ENCODE data around the gene PIP5KL1. TPM values are rescaled to one million over a fixed set of nuclear protein-coding genes. Genes with fewer than 3 reads are reported as not detected.

The PIP5KL1 gene
- total RNA-seq, 3 donors from 2014 or later = 0.58 to 1.9 (median 1.1) TPM

DNA sequence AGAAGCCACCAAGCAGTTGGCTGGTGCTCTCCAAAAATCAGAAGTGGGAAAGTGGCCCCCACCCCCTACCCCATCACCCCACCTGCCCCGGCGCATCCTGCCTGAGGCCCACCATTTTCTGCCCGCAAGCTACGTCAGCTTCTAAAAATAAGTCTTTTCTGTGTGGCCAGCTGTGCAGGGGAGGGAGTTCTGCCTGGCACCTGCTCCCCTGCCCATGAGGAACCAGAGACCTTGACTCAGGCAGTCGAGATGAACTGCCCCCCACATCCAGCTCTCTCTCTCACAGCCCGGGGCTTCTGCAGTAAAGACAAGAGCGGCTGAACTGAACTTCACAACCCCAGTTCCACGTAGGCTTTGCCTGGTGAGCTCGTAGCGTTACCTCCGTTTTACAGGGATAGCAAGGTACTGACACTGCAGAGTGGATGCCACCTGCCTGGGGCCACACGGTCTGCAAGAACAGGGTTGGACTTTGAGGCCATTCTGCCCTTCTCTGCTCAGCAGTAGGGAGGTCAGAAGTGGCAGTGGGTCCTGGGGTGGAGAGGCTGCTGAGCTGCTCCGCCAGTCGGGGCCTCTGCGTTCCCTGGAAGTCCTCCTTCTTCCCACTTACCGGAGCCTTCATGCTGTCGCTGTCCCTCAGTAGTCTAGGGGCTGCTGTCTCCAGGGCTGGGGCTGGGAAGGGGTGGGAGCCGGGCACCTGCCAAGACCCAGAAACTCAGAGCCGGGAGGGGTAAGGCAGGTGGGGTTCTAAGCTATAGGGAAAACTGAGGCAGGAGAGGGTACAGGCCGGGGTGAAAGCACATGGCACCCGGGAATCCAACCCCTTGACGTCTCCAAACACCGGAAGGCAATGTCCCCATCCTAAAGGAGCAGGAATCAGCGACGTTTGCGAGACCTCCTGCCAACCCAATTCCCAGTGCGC lies 14.5 kb downstream of the PIP5KL1 start:
- Histone ChIP-seq H3K4me3 (peak overlapping the region; percentile 27), H3K9me3 (no peaks in the 10 kb centered on the region), H3K36me3 (ENCODE audit: low read depth) (no peaks in the 10 kb centered on the region), H3K4me1 (ENCODE audit: low read depth) (peaks cover 48% of the 10 kb centered on the region)
- intact Hi-C loops (cut with DNase I, micrococcal nuclease) = no loop called here
- ATAC-seq (no peak), DNase-seq (peak in 1 of 3 donors; percentile 56)
- TF ChIP-seq, protein P1, sequence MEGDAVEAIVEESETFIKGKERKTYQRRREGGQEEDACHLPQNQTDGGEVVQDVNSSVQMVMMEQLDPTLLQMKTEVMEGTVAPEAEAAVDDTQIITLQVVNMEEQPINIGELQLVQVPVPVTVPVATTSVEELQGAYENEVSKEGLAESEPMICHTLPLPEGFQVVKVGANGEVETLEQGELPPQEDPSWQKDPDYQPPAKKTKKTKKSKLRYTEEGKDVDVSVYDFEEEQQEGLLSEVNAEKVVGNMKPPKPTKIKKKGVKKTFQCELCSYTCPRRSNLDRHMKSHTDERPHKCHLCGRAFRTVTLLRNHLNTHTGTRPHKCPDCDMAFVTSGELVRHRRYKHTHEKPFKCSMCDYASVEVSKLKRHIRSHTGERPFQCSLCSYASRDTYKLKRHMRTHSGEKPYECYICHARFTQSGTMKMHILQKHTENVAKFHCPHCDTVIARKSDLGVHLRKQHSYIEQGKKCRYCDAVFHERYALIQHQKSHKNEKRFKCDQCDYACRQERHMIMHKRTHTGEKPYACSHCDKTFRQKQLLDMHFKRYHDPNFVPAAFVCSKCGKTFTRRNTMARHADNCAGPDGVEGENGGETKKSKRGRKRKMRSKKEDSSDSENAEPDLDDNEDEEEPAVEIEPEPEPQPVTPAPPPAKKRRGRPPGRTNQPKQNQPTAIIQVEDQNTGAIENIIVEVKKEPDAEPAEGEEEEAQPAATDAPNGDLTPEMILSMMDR (IDR thresholded peaks at IDR 0.05) = no peak

DNA sequence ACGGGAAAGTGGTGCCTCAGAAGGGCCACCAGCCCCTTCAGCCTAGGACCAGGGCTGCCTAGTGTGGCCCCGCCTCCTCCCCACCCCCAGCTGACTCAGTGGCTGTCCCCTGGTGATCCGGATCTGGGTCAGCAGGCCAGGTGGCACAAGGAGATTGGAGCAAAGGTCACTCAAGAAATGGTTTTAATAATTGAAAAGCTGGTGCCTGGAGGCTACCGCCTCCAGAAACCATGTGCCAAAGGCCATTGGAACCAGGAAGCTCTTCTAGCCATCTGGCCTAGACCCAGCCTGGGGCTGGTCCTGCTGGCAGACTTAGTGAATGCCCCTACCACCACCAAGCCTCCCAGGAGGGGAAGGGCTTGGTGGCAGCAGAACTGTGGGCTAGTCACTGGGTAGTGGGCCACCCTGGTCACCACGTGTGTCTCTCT lies 15.2 kb downstream of the PIP5KL1 start:
- DNase-seq (peak in 2 of 3 donors; percentile 56 to 71), ATAC-seq (peak; percentile 4)
- Histone ChIP-seq H3K4me1 (ENCODE audit: low read depth) (peaks cover 54% of the 10 kb centered on the region), H3K36me3 (ENCODE audit: low read depth) (no peaks in the 10 kb centered on the region), H3K9me3 (no peaks in the 10 kb centered on the region), H3K4me3 (no peak overlapping the region)
- TF ChIP-seq, protein P1 (IDR thresholded peaks at IDR 0.05) = no peak
- intact Hi-C loops (cut with DNase I, micrococcal nuclease) = no loop called here

DNA sequence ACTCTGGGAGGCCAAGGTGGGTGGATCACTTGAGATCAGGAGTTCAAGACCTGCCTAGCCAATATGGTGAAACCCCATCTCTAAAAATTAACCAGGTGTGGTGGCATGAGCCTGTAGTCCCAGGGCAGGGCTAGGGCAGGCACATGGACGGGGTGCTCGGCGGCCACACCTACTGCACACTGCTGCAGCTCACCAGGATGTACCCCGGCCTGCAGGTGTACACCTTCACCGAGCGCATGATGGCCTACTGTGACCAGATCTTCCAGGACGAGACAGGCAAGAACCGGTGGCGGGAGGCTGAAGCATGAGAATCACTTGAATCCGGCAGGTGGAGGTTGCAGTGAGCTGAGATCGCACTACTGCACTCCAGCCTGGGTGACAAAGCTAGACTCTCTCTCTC lies 16.9 kb downstream of the PIP5KL1 start:
- no peaks in the 10 kb centered on the region for H3K9me3 ChIP-seq
- TF ChIP-seq, protein P1 (IDR thresholded peaks at IDR 0.05) = no peak
- H3K4me1 ChIP-seq (ENCODE audit: low read depth) = peaks cover 48% of the 10 kb centered on the region
- H3K4me3 ChIP-seq = no peak overlapping the region
- no peaks in the 10 kb centered on the region for H3K36me3 ChIP-seq (ENCODE audit: low read depth)
- intact Hi-C loops (cut with DNase I, micrococcal nuclease) = no loop called here
- DNase-seq (peak; percentile 54 to 79 (median 71)), ATAC-seq (peak; percentile 15)

DNA sequence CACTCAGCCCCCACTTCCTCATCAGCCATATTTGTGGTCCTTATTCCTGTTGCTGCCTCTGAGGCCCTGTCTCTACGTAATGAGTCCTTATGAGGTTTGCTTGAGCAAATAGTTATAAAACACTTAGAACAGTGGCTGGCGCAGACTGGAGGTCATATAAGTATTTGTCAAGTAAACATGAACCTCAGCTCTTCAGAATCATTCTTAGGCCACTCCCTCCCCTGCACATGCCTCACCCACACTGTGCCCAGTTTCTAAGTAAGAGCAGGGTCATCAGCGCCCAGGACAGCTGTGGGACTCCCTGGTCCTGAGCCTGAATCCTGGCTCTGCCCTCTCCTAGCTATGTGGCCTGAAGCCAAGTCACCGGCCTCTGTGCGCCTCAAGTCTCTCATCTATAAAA lies 17.7 kb downstream of the PIP5KL1 start:
- peak; percentile 73 for ATAC-seq
- TF ChIP-seq, protein P1 (IDR thresholded peaks at IDR 0.05) = no peak
- peak; percentile 81 to 87 (median 85) for DNase-seq
- Histone ChIP-seq H3K9me3 (no peaks in the 10 kb centered on the region), H3K36me3 (ENCODE audit: low read depth) (no peaks in the 10 kb centered on the region), H3K4me1 (ENCODE audit: low read depth) (peaks cover 45% of the 10 kb centered on the region), H3K4me3 (no peak overlapping the region)
- intact Hi-C loops (cut with DNase I, micrococcal nuclease) = no loop called here

DNA sequence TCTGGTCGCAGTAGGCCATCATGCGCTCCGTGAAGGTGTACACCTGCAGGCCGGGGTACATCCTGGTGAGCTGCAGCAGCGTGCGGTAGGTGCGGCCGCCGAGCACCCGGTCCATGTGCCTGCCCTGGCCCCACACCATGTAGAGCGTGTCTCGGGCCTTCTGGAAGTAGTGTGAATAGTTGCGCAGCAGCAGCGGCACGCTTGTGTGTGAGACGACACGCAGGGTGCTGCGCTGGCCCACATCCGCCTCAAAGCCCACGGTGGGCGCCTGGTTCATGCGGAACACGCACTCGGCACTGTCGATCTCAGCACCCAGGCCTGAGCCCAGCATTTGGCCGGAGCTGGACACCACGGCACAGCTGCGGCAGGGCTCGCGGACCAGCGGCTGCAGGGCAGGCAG lies 18.3 kb downstream of the PIP5KL1 start:
- intact Hi-C loops (cut with DNase I, micrococcal nuclease) = no loop called here
- Histone ChIP-seq H3K4me3 (no peak overlapping the region), H3K9me3 (no peaks in the 10 kb centered on the region), H3K36me3 (ENCODE audit: low read depth) (no peaks in the 10 kb centered on the region), H3K4me1 (ENCODE audit: low read depth) (peaks cover 42% of the 10 kb centered on the region)
- peak in 1 of 3 donors; percentile 60 for DNase-seq
- TF ChIP-seq, protein P1 (IDR thresholded peaks at IDR 0.05) = no peak
- ATAC-seq = no peak

All from mucosa of descending colon (tissue), 3 donors.